HG02973 (cell line): ENCODE data around the gene GNAI2.
"Not testable (repeated sequence)": the region's sequence is repeated elsewhere in the genome, so short reads cannot be mapped to it uniquely, and the experiment has no call there.

Source experiments
- ATAC-seq: cut with Tn5 transposase; IDR thresholded peaks from one replicate; pipeline ENCODE4 v1.9.1; 2021; ENCODE audit warnings: moderate library complexity; ENCODE audit not compliant: unreplicated experiment

GNAI2 gene

DNA sequence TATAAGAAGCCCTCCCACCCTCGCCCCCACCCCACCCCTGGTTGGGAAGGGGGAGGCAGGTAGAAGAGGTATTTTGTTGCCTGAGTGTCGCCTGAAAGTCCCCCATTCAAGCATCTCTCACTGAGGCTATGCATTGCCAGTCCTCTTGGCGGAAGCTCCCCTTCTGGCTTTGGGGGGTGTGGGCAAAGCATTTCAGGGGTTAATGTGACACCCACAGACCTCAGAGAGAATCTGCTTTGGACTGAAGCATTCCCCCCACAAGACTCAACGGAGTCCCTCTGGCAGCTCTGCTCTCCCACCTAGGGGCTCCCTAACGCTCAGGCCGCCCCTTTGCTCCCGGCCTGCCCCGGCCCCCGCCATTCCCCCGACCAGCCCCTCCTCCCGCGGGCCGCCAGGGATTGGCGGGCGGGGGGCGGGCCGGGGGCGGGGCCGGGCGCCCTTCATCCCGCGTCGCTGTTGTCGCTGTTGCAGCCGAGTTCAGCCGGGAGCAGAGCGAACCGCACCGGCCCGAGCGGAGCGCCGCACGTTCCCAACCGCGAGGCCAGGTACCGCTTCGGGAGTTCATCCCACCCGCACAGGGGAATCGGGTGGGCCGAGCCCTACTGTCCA is 31.1 kb upstream of the GNAI2 start, which contains the start of gene SLC38A3:
SLC38A3 (plus strand) TSS at position 468 of the 609 bp plus-strand sequence. CDS start 8,929 bp downstream, outside the sequence.
- no peak for ATAC-seq

DNA sequence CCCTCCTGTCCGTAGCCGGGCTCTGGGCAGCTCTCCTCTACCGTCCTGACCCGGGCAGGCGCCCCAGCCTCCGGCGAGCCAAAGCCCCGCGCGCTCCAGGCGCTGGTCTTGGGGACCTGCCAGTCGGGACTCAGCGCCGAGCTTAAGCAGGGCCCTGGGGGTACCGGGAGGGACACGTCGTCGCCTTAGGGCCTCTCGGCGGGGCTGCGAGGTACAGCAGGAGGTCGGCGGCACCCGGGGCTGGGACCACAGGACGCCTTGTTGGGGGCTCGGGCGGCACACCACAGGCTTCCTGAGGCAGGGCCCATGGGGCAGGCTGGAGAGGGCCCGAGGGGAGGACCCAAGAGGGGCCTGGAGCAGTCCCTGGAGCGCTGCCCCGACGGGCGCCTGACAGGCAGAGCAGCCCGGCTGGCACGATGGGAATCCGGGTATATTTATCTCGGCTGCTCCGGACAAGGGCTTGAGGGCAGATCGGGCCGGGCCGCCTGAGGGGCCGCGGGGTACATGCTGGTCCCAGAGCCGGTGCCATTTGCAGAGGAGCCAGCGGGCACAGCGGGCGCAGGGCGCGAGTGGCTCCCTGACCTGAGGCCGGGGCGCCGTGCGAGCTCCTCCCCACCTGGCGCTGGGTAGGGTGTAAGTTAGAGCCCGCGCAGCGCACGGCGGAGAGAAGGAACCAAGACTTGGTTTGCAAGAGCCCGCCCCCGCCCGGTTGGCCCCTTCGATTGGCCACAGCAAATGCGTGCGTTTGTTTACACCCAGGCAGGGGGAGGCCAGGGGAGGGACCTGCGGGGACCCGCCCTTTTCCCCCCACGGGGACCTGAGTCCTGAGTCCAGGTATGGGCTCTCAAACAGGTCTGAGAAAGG is 30.4 kb upstream of the GNAI2 start:
- ATAC-seq: no peak

DNA sequence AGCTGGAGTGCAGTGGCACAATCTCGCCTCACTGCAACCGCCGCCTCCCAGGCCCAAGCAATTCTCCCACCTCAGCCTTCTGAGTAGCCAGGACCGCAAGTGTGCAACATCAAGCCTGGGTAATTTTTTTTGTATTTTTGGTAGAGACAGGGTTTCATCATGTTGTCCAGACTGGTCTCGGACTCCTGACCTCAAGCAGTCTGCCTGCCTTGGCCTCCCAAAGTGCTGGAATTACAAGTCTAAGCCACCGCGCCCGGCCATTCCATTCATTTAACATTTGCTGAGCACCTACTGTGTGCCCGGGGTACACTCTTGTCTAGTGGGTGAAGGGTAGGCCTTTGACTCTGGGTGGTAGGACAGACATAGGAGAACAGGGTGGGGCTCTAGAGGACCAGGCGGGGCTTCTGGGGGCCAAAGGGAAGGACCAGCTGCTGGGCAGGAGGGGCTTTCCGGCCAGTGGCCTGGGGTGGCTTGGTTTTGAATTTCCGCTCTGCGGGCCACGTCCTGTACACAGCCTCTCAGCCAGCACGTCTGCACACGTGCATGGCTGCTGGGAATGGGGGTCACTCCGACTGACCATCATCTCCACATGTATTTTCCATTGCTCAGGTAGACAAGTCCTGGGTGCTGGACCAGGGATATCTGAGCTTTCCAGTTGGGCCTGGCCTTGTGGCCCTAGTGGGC is 28.5 kb upstream of the GNAI2 start:
- no peak for ATAC-seq

DNA sequence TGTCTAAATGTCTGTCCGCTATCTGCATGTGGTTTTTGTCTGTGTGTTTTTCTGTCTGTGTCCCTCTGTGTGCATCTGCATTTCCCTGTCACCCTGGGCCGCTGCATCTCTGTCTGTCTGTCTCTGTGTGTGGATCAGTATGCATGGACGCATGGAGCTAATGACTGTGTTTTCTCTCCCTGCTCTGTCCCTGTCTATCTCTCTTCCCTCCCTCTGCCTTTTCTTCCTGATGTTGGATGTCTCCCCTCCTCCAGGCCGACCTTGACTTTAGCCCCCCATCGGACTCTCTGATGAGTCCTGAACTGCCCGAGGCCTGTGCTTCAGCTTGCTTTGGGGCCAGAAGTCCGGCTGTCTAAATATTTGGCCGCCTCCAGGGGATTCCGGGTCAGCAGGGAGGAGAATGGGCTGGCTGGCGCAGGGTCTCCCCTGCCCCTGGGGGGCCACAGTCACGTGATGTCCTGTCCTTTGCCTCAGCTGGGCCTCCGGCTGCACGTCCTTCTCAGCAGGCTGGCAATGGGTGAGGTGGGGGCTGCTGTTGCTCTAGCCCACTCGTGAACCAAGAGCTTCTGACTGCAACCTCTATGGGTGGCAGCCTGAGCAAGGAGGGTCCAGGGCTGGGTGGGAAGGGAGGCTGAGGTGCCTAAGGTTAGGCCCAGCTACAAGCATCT is 27.2 kb upstream of the GNAI2 start:
- no peak for ATAC-seq

DNA sequence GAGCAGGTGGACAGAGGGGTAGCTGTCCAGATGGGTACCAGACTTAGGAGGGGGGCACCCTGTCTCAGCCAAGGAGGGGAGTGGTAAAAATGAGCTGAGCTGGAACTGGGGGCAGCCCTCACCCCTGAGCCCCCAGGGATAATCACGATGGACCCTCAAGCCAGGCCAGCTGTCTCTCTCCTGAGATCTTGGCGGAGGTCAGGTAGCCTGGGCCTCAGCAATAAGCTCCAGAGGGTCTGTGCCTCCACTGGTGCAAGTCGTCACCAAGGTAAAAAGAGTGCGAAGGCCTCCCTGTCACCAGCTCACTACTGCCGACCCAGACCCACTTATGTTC is 25.9 kb upstream of the GNAI2 start:
- ATAC-seq: no peak

DNA sequence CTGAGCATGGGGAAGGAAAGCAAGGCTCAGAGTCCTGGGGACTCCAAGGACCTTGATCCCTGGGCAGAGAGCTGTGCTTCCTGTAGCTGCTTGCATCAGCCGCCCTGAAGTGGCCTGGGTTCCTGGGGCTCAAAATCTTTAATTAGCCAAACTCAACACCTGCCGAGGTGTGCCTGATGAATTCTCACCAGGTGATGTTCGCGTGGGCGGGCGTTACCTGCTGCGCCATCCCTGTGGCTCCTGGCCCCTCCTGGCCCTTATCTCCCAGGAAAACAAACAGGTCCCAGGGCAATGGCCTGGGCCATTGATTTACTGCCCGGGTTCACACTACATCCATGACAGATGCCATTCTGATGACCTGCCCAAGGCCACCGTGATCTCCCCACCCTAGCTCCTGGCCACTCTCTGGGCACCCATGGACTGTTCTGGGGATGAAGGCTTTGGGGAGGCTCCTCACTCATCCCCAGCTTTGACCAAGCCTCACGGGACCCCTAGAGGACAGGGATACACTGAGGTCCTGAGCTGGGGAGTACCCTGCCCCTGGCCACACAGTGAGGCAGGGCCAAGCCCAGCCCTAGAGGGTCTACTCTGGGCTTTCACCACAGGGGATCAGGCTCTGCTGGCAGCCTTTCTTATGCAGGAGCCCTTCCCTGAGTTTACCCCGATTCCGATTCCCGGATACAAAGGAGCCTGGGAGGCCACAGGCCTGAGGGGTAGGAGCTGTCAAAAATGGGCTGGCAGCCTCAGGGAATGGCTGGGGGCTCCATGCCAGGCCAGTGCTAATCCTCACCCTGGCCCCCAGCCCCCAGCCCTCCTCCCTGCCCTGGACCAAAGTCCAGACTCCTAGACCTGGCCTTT is 25.3 kb upstream of the GNAI2 start:
- ATAC-seq: no peak

DNA sequence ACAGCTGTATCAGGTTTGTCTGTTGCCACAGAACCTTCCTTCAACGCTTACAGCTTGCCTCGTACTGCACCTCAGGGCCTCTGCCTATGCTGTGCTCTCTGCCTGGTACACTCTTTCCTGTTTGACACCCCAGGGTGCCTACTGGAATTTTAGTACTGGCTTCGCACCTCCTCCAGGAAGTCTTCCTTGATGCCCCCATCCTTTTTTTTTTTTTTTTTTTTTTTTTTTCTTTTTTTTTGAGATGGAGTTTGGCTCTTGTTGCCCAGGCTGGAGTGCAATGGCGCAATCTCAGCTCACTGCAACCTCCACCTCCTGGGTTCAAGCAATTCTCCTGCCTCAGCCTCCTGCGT is 24.7 kb upstream of the GNAI2 start:
- not testable (repeated sequence) for ATAC-seq

DNA sequence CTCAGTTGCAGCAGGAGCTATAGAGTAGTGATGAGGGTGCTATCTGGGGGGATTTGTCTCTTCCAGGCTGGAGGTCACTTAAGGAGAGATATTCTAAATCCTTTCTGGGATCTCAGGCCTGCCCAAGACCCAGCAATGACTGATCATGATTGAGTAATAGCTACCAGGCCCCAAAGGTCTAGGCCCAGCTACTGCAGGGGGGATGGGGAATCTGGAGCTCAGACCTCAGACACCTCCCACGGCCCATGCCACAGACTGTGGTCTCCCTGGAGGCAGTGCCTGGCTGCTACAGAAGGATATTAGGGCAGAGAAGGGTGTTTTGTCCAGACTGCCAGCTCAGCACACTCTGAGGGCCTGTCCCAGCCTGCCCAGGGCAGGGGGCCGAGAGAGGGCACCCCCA is 24.1 kb upstream of the GNAI2 start:
- no peak for ATAC-seq

DNA sequence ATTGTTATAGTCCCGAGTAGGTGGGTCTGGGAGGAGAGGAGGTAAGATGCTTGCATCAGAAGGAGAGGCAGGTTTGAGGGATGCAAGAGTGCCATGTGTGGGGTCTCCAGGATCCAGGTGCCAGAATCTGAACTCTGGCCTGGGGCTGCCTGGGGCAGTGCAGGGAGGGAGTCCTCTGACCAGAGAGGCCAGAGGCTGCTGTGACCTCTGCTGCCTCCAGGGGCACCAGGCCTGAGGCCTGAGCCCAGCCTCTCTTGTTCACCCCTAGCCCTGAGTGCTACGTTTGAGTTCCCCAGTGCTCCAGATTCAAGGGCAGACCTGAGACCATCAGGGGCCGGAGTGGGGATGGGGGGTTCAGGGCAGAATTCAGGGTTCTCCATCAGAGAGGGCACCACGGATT is 23.5 kb upstream of the GNAI2 start:
- ATAC-seq: no peak

DNA sequence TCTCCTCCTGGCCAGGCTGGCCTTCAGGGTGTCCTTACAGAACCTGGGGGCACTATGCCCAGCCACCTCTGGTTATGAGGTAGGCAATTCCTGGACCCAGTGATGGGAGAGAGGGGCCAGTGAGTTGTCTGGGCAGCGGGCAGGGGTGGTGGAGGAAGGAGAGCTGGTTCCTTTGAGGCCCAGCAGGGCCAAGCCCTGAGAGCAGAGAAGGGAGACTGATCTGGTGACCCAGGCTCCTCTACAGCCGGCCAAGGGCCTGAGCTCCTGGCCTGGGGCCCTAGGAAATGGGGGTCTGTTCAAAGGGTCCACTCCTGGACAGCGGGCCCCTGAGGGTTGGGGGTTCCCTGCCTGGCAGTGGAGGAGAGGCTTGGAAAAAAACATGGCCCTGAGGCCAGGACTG is 23.0 kb upstream of the GNAI2 start:
- no peak for ATAC-seq

DNA sequence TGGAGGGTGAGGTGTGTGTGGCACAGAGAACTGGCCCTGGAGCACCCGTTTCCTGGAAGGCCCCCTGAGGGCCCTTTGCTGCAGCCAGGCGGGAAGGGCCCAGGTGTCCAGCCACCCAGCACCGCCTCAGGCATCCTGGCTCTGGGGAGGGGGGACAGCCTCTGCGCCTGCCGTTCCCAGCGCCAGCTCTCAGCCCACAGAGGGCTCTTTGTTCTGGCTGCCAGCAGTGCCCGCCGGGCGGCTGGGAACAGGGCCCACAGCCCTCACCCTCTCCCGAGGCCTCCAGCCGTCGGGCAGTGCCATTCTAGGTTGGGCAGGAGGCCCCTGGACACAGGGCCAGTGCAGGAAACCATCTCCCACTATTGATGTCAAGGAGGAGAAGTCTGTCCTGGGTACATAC is 22.6 kb upstream of the GNAI2 start:
- ATAC-seq: no peak

DNA sequence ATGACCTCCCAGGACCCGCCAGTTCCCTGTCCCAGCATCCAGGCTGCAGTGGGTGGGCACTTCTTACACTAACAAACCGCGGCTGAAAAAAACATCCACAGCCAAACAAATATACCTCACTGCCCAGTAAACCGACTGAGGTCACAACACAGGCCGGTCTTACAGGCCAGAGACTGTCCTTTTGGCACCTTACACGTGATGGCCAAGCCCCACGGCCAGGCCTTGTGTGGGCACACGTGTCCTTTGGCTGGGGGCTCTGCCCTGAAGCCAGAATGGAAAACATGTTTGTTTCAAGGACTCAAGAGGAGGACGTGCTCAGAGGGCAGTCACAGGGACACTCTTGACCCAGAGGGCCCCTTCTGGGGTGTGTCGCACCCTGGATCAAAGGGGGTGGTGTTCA is 21.2 kb upstream of the GNAI2 start:
- ATAC-seq: no peak

DNA sequence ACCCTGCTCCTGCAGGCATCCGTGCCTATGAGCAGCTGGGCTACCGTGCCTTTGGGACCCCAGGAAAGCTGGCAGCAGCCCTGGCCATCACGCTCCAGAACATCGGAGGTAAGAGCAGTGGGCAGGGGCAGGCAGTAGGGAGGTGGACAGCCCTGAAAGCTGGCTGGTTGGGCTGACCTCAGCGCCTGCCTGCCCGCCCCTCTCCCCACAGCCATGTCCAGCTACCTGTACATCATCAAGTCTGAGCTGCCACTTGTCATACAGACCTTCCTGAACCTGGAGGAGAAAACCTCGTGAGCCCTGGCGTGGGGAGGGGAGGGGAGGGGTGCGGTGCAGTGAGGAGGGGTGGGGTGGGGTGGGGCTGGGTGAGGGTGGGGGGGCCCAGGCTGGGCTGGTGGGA is 20.5 kb upstream of the GNAI2 start:
- ATAC-seq: no peak

DNA sequence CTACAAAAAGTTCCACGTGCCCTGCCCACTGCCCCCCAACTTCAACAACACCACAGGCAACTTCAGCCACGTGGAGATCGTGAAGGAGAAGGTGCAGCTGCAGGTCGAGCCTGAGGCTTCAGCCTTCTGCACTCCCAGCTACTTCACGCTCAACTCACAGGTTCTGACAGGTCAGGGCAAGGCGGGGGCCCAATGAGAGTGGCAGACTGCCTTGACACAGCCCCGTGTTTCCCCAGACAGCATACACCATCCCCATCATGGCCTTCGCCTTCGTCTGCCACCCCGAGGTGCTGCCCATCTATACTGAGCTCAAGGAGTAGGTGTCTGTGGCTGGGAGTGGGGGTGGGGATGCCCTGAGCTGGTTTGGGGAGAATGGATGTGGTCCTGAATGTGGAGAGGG is 18.3 kb upstream of the GNAI2 start:
- no peak for ATAC-seq

DNA sequence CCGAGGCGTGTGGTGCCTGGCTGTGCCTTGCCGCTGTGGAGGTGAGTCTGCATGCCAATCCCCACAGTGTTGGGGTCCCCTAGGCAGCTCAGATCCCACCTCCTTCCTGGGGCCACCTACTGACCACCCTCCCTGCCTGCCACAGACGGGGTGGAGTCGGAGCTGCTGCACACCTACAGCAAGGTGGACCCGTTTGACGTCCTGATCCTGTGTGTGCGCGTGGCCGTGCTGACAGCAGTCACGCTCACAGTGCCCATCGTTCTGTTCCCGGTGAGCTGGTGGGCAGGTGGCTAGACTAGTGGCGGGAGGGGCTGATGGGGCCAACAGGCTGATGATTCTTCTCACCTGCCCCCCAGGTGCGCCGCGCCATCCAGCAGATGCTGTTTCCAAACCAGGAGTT is 17.6 kb upstream of the GNAI2 start:
- no peak for ATAC-seq

DNA sequence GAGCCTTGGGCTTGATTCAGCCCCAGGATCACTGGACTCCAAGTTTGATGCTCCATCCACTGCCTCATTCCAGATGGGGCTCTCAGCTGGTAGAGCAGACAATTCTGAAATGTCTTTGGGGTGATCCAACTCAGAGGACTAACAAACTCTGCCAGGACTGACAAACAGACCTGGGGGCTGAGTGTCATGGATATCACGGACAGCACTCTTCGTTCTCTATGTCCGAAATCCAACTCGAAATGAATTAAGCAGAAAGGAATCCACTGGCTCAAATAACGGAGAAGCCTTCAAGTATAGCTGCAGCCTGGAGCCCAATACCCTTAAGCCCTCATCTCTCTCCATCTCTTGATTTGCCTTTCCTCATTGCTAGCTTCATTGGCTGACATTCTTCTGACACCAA is 16.7 kb upstream of the GNAI2 start:
- ATAC-seq: no peak

DNA sequence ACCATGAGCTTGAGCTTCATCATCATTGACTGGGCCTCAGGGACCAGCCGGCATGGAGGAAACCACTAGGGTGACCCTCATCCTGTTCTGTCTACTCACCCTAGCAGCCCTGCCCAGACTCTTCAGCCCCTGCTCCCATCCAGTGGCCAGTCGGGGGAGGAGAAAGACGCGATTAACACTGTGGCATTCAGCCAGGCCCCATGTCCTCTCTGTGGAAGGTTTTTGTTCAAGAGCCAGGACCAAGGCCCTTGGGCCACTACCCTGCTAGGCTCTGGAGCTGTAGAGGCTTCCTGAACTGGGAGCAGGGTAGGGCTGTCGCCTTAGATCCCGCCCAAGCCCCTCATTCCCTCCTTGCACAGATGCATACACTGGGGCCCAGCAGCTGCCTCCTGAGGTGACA is 15.9 kb upstream of the GNAI2 start:
- ATAC-seq: no peak

DNA sequence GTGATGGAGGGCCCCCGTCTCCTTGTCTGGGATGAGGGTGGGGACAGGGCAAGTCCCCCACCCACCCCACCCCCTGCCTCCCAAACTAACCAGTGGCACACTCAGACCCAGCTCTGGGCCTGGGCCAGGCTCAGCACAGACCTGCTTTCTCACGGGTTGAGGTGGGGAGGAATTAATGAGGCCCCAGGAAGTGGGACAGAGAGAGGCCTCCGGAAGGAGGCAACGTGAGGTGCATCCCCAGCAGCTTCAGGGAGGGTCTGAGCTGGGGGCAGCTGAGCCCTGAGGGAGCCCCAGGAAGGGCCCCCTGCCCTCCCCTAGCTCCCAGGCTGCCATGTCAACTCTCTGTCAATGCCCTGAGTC is 15.0 kb upstream of the GNAI2 start:
- ATAC-seq: no peak

DNA sequence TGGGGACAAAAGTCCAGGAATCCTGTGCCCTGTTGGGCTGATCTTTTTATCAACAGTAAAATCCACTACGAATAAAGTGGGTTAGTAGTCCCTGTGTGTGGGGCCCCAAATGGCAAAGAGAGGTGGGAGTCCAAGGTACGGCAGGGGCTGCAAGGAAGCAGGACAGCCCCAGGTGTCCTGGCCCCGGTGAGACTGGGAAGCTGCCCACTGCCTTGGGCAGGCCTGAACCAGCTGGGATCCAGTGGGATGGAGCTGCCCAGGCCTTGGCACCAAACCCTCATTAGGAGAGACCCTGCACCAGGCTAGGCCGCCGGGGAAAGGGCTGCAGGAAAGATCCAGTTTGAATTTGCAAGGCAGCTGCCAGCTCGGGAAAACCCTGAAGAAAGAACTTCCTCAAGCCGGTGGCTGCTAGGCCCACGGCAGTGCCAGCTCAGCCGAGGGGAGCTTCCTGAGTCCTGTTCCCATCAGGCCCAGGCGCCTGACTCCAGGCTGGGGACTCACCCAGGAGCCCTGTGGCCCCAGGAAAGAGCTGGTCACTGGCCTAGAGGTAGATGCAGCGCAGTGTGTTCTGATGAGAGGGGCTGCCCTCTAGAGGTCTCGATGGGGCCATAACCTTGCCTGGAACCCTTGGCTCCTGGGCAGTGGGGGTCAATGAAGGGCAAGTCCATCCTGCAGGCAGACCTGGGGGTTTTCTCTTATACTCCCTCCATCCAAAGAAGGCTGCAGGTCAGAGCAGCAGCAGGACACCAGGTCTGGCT is 14.4 kb upstream of the GNAI2 start:
- ATAC-seq: no peak

DNA sequence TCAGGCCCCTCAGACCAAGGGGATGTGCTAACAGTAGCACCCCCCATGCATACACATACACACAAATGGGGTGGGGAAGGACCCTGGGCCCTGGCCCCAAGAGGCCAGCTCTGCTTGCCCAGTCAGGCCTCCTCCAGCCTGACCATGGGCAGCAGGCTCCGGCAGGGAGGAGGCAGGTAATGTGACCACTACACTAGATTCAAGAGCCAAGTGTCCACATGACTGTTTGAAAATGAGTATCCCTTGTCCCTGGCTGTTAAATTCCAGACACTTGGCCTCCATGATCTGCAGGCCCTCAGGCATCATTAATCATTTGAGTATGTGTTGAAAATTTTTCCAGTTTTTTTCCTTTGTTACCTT is 13.9 kb upstream of the GNAI2 start:
- ATAC-seq: no peak
